ENCODE measurements around the gene INSIG2.

INSIG2 gene

DNA sequence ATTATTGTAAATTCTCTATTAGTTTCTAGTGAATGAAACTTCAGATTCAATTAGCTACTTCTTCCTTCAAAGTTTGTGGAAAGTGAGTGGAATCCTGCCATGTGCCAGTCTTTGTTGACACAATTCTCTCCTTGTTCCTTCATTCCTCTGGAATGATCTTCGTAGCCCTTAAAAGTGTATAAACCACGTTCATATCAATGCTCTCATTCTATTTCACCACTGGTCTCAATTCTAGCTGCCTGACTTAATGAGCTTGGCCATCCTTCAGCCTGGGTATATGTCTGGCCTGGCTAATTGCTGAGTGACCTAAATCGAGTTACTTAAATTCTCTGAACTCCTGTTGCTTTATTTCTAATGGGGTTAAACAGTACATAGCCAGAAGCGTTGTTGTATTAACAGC lies 43.5 kb downstream of the INSIG2 start:
- no peak for DNase-seq

- DNase-seq, result no peak
These were observed 45.6 kb downstream of the INSIG2 start for GRCh38 chr2:118133916-118134315.

DNA sequence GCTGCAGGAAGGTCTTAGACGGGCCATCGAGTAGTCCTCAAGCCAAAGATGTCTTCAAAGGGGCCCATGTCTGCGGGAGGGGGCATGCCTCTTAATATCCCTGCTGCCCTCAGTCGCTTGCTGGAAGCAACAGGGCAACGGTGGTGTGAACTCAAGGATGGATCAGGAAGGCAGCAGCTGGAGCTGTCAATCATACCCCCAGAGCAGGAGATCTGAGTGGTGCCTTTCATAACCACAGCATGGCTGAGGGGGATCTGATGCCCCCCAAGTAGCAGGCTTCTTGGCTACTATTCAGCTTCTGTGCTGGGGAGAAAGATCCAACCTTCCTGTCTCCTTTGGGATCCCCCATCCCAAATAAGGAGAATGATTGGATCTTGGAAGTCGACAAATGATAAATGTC lies 46.4 kb downstream of the INSIG2 start:
- no peak for DNase-seq

GRCh38 chr2:118145207-118145606 lies 56.9 kb downstream of the INSIG2 start:
- no peak for DNase-seq

DNA sequence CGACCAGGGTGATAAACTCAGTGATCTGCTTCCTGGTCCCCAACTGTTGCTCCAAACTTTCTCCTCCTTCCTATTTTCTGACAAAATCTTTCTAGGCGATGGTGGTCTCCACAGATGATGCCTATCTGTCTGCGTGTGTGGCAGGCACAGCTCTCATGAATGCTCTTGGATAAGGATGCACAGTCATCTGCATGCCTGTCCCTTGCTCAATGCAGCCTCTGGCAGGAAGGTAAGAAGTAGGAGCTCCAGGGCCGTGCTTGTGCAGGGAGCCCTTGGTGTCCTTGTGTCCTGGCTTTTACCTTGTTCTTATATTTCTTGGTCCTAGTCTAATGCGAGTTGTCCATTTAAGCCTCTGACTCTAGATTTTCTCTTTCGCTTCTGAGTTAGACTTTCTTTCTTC lies 57.5 kb downstream of the INSIG2 start:
- DNase-seq, result no peak

DNA sequence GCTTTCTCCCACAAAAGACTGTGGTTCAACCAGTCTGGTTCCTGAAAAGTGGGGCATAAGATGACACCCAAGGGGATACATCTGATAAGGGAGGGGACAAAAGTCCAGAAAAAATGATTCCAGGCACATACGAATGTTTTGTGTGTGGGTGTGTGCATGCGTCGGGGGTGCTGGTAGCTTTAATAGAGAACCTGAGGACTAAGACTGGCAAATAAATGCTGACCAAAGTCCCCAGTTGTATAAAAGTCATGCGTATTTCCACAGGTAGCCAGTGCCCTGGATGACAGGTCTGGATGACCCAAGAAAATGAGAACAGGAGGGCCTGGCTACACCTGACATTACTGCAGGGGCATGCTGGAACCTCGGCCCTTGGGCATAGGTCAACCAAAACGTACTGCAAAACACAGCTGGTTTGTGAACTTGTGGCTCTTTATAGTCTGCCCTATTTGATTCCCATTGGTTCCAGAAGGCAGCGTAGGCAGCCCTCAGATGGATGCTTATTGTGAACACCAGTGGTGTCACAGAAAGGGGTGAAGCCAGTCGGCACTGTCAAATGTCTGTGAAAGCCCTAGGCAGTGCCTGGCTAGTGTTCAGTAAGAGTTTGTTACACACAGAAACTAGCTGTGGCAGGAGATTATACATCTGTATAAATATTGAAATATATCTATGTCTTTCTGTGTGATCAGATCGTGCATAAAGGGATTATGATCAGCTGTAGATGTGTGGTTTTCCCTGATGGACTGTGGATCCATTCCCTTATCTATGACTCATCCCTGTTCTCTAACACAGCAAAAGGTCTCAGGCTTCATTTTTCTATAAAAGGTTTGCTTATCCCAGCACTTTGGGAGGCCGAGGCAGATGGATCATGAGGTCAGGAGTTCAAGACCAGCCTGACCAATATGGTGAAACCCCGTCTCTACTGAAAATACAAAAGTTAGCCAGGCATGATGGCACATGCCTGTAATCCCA lies 58.3 kb downstream of the INSIG2 start:
- DNase-seq, result no peak

- no peak for DNase-seq
These were observed 59.9 kb downstream of the INSIG2 start for GRCh38 chr2:118148133-118148532.

GRCh38 chr2:118148809-118149208 lies 60.5 kb downstream of the INSIG2 start:
- no peak for DNase-seq

- DNase-seq, result no peak
These were observed 62.0 kb downstream of the INSIG2 start for GRCh38 chr2:118150294-118150693.

GRCh38 chr2:118151831-118152230 lies 63.6 kb downstream of the INSIG2 start:
- no peak for DNase-seq

DNA sequence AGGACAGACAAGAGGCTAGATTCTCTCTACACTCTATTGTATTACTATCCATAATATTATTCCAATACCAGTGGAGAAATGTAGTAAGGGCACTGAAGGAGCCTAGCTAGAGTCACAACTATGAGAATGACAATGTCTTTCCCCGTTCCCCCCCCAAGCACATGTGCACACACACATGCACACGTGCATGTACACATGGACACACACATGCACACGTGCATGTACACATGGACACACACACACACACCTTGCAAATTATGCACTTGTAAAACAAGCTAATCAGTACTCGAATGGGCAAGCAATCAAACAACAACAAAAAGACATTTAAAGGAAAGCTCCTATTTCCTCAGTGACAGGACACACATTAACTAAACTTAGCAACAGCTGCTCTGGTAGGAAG lies 65.2 kb downstream of the INSIG2 start:
- DNase-seq, result no peak

GRCh38 chr2:118154176-118154575 lies 65.9 kb downstream of the INSIG2 start:
- DNase-seq, result no peak

Data from NCI-H774 (cell line).